Measurements from ENCODE around the gene SOCS6.

Gene SOCS6

GRCh38 chr18:70332694-70333093 lies 43.8 kb downstream of the SOCS6 start:
- Histone ChIP-seq H3K4me3 (IDR thresholded peaks at IDR 0.05; ENCODE audit: insufficient read depth, low read depth, low read length) (no peak overlapping the region), H3K36me3 (ENCODE audit: insufficient read depth) (no peaks in the 10 kb centered on the region), H3K79me2 (ENCODE audit: insufficient read depth, low read depth) (no peaks in the 10 kb centered on the region), H3K4me2 (no peak overlapping the region), H3K9ac (no peak overlapping the region), H2AFZ (ENCODE audit: low read depth) (no peak overlapping the region), H3K27me3 (ENCODE audit: insufficient read depth, low read depth) (no peaks in the 10 kb centered on the region), H3K27ac (no peak overlapping the region), H4K20me1 (ENCODE audit: insufficient read depth) (no peaks in the 10 kb centered on the region), H3K4me1 (ENCODE audit: low read depth, poor library complexity, severe bottlenecking) (peaks cover 13% of the 10 kb centered on the region)
- no peak for TF ChIP-seq CTCF (conservative IDR thresholded peaks at IDR 0.05; ENCODE audit: low read depth, low read length)

- no peak overlapping the region for H3K4me2 ChIP-seq
These were observed 44.5 kb downstream of the SOCS6 start for GRCh38 chr18:70333316-70333715.

GRCh38 chr18:70333757-70334156 lies 44.9 kb downstream of the SOCS6 start:
- Histone ChIP-seq H3K79me2 (ENCODE audit: insufficient read depth, low read depth) (no peaks in the 10 kb centered on the region), H3K4me3 (IDR thresholded peaks at IDR 0.05; ENCODE audit: insufficient read depth, low read depth, low read length) (no peak overlapping the region), H2AFZ (ENCODE audit: low read depth) (no peak overlapping the region), H3K27ac (no peak overlapping the region), H3K27me3 (ENCODE audit: insufficient read depth, low read depth) (no peaks in the 10 kb centered on the region), H3K36me3 (ENCODE audit: insufficient read depth) (no peaks in the 10 kb centered on the region), H3K4me2 (no peak overlapping the region), H3K4me1 (ENCODE audit: low read depth, poor library complexity, severe bottlenecking) (peaks cover 13% of the 10 kb centered on the region), H4K20me1 (ENCODE audit: insufficient read depth) (no peaks in the 10 kb centered on the region), H3K9ac (no peak overlapping the region)
- no peak for TF ChIP-seq CTCF (conservative IDR thresholded peaks at IDR 0.05; ENCODE audit: low read depth, low read length)

More at GRCh38 chr18:70333316-70333715, 44.5 kb downstream of the SOCS6 start:
- Histone ChIP-seq H3K27me3 (ENCODE audit: insufficient read depth, low read depth) (no peaks in the 10 kb centered on the region), H3K4me1 (ENCODE audit: low read depth, poor library complexity, severe bottlenecking) (peaks cover 13% of the 10 kb centered on the region), H2AFZ (ENCODE audit: low read depth) (no peak overlapping the region), H3K79me2 (ENCODE audit: insufficient read depth, low read depth) (no peaks in the 10 kb centered on the region), H3K4me3 (IDR thresholded peaks at IDR 0.05; ENCODE audit: insufficient read depth, low read depth, low read length) (no peak overlapping the region), H3K9ac (no peak overlapping the region), H3K36me3 (ENCODE audit: insufficient read depth) (no peaks in the 10 kb centered on the region), H3K27ac (no peak overlapping the region), H4K20me1 (ENCODE audit: insufficient read depth) (no peaks in the 10 kb centered on the region)
- no peak for TF ChIP-seq CTCF (conservative IDR thresholded peaks at IDR 0.05; ENCODE audit: low read depth, low read length)

- Histone ChIP-seq H3K27ac (no peak overlapping the region), H3K4me1 (ENCODE audit: low read depth, poor library complexity, severe bottlenecking) (peaks cover 13% of the 10 kb centered on the region)
These were observed 45.4 kb downstream of the SOCS6 start for GRCh38 chr18:70334264-70334663.

More at GRCh38 chr18:70334264-70334663, 45.4 kb downstream of the SOCS6 start:
- Histone ChIP-seq H2AFZ (ENCODE audit: low read depth) (no peak overlapping the region), H3K27me3 (ENCODE audit: insufficient read depth, low read depth) (no peaks in the 10 kb centered on the region), H3K79me2 (ENCODE audit: insufficient read depth, low read depth) (no peaks in the 10 kb centered on the region), H3K4me3 (IDR thresholded peaks at IDR 0.05; ENCODE audit: insufficient read depth, low read depth, low read length) (no peak overlapping the region), H3K4me2 (no peak overlapping the region), H3K9ac (no peak overlapping the region), H3K36me3 (ENCODE audit: insufficient read depth) (no peaks in the 10 kb centered on the region), H4K20me1 (ENCODE audit: insufficient read depth) (no peaks in the 10 kb centered on the region)
- no peak for TF ChIP-seq CTCF (conservative IDR thresholded peaks at IDR 0.05; ENCODE audit: low read depth, low read length)
